Ishikawa (cell line): ENCODE data around the gene SLC7A6.

Source experiments
- CEBPB ChIP-seq: IDR thresholded peaks from 2 replicates; pipeline ENCODE4 v1.6.1; 2012
- CREB1 ChIP-seq: IDR thresholded peaks from 2 replicates; pipeline ENCODE4 v1.6.1; 2012; ENCODE audit warnings: low read depth
- EP300 ChIP-seq: IDR thresholded peaks from 2 replicates; pipeline ENCODE4 v1.6.1; 2012; ENCODE audit warnings: borderline replicate concordance
- FOXM1 ChIP-seq: IDR thresholded peaks from 2 replicates; pipeline ENCODE4 v1.6.1; 2012; ENCODE audit warnings: low read depth, borderline replicate concordance
- MAX ChIP-seq: IDR thresholded peaks from 2 replicates; pipeline ENCODE4 v1.6.1; 2012
- RAD21 ChIP-seq: IDR thresholded peaks from 2 replicates; pipeline ENCODE4 v1.6.1; 2012; ENCODE audit warnings: low read depth
- TAF1 ChIP-seq: IDR thresholded peaks from 2 replicates; pipeline ENCODE4 v1.6.1; 2012; ENCODE audit warnings: low read depth, mild to moderate bottlenecking
- TEAD4 ChIP-seq: IDR thresholded peaks from 2 replicates; pipeline ENCODE4 v1.6.1; 2012
- USF1 ChIP-seq: IDR thresholded peaks from 2 replicates; pipeline ENCODE4 v1.6.1; 2012
- YY1 ChIP-seq: IDR thresholded peaks from 2 replicates; pipeline ENCODE4 v1.6.1; 2012; ENCODE audit warnings: low read depth

GRCh38 chr16:68288252-68288650 lies 23.9 kb downstream of the SLC7A6 start:
- TF ChIP-seq MAX (no peak), CEBPB (no peak), FOXM1 (no peak), RAD21 (no peak), EP300 (no peak), USF1 (no peak), TAF1 (no peak), YY1 (no peak), CREB1 (no peak), TEAD4 (no peak)
